IMR-90 (cell line): ENCODE results near the gene NPIPB2. TPM values are rescaled to one million over a fixed set of nuclear protein-coding genes. Genes with fewer than 3 reads are reported as not detected.

Source experiments
- ATAC-seq: fragments of 200-7000 bp; cut with Tn5 transposase; 2 replicates; pipeline ENCODE4 v1.9.1; 2020; ENCODE audit warnings: low read depth, mild to moderate bottlenecking, moderate library complexity
- BruUV-seq: library from RNA; stranded (reverse); fragments of 400-500 nt; replicated peaks from 2 replicates; lab custom pipeline; 2021; lab: Mats Ljungman, UMichigan
- CTCF ChIA-PET: fragments of 300-600 bp; formaldehyde crosslinking; extraction: SDS; loops from one replicate; lab custom pipeline; 2021; ENCODE audit warnings: antibody characterized with exemption; lab: Yijun Ruan, JAX
- POLR2A ChIA-PET: fragments of 300-600 bp; sonication (Branson Sonifier 250); formaldehyde crosslinking; loops from one replicate; lab custom pipeline; 2022; ENCODE audit warnings: antibody characterized with exemption; ENCODE audit not compliant: unreplicated experiment; lab: Charles Lee
- DNase-seq: peaks from one replicate; pipeline ENCODE4 v3.0.0; 2013
- H2AFZ ChIP-seq: replicated peaks from 2 replicates; pipeline ENCODE3; 2013; ENCODE audit warnings: low read length, mild to moderate bottlenecking; ENCODE audit not compliant: poor library complexity
- H2AK5ac ChIP-seq: 2 replicates; pipeline ENCODE4 v1.6.1; 2013; ENCODE audit warnings: low read depth, low read length, inconsistent platforms
- H2AK9ac ChIP-seq: replicated peaks from 2 replicates; pipeline ENCODE3; 2013; ENCODE audit warnings: mild to moderate bottlenecking, low read depth, low read length, moderate library complexity; ENCODE audit not compliant: poor library complexity
- H2BK120ac ChIP-seq: 2 replicates; pipeline ENCODE4 v1.6.1; 2013; ENCODE audit warnings: low read depth, low read length, inconsistent platforms
- H2BK15ac ChIP-seq: 3 replicates; pipeline ENCODE4 v1.6.1; 2013; ENCODE audit warnings: low read depth, low read length, inconsistent platforms
- H2BK20ac ChIP-seq: 2 replicates; pipeline ENCODE4 v1.6.1; 2013; ENCODE audit warnings: low read depth, mild to moderate bottlenecking, inconsistent platforms, low read length, moderate library complexity
- H2BK5ac ChIP-seq: 2 replicates; pipeline ENCODE4 v1.6.1; 2013; ENCODE audit warnings: mild to moderate bottlenecking, low read depth, low read length, inconsistent platforms; ENCODE audit not compliant: poor library complexity, severe bottlenecking
- H3K14ac ChIP-seq: replicated peaks from 2 replicates; pipeline ENCODE4 v1.6.1; 2013; ENCODE audit warnings: low read depth, low read length, inconsistent platforms
- H3K18ac ChIP-seq: 2 replicates; pipeline ENCODE4 v1.6.1; 2013; ENCODE audit warnings: low read depth, low read length, control low read depth
- H3K23ac ChIP-seq: 2 replicates; pipeline ENCODE4 v1.6.1; 2013; ENCODE audit warnings: low read depth, low read length, inconsistent platforms
- H3K27ac ChIP-seq: 2 replicates; pipeline ENCODE4 v1.5.1; 2013; ENCODE audit warnings: mild to moderate bottlenecking, control low read depth, low read length; ENCODE audit not compliant: insufficient read depth
- H3K27me3 ChIP-seq: 2 replicates; pipeline ENCODE4 v1.6.1; 2013; ENCODE audit warnings: low read length; ENCODE audit not compliant: control insufficient read depth, insufficient read depth
- H3K36me3 ChIP-seq: 2 replicates; pipeline ENCODE4 v1.6.1; 2013; ENCODE audit warnings: low read length, mixed read lengths; ENCODE audit not compliant: control insufficient read depth, insufficient read depth
- H3K4ac ChIP-seq: 2 replicates; pipeline ENCODE4 v1.6.1; 2013; ENCODE audit warnings: low read depth, low read length, inconsistent platforms
- H3K4me1 ChIP-seq: 2 replicates; pipeline ENCODE4 v1.6.1; 2013; ENCODE audit warnings: low read length, mixed read lengths; ENCODE audit not compliant: control insufficient read depth, insufficient read depth
- H3K4me2 ChIP-seq: 2 replicates; pipeline ENCODE4 v1.6.1; 2013; ENCODE audit warnings: low read depth, mild to moderate bottlenecking, control low read depth, low read length, moderate library complexity
- H3K4me3 ChIP-seq: 2 replicates; pipeline ENCODE4 v1.5.1; 2013; ENCODE audit warnings: low read depth, mild to moderate bottlenecking, control low read depth, low read length, moderate library complexity; ENCODE audit not compliant: insufficient read depth
- H3K56ac ChIP-seq: 2 replicates; pipeline ENCODE4 v1.6.1; 2013; ENCODE audit warnings: low read length, inconsistent platforms; ENCODE audit not compliant: insufficient read depth; ENCODE audit errors: extremely low read depth
- H3K79me1 ChIP-seq, 2 experiments: 2 replicates each; pipeline ENCODE4 v1.6.1; 2013; ENCODE audit warnings: low read length in 2 of 2, inconsistent platforms in 1 of 2, low read depth in 1 of 2
- H3K9ac ChIP-seq: 2 replicates; pipeline ENCODE4 v1.6.1; 2013; ENCODE audit warnings: low read depth, low read length, control low read depth
- H3K9me1 ChIP-seq: 2 replicates; pipeline ENCODE4 v1.6.1; 2013; ENCODE audit warnings: low read length, inconsistent platforms; ENCODE audit not compliant: insufficient read depth
- H3K9me3 ChIP-seq: 2 replicates; pipeline ENCODE4 v1.6.1; 2013; ENCODE audit warnings: low read length; ENCODE audit not compliant: control insufficient read depth, insufficient read depth
- H4K20me1 ChIP-seq: 2 replicates; pipeline ENCODE4 v1.6.1; 2013; ENCODE audit warnings: low read length, inconsistent platforms; ENCODE audit not compliant: insufficient read depth
- H4K5ac ChIP-seq: 2 replicates; pipeline ENCODE4 v1.6.1; 2013; ENCODE audit warnings: mild to moderate bottlenecking, low read depth, low read length, control low read depth
- H4K8ac ChIP-seq, 2 experiments: 2 replicates each; pipeline ENCODE4 v1.6.1; 2013; ENCODE audit warnings: low read depth in 2 of 2, low read length in 2 of 2, control low read depth in 1 of 2, inconsistent platforms in 1 of 2
- H4K91ac ChIP-seq: 2 replicates; pipeline ENCODE4 v1.6.1; 2013; ENCODE audit warnings: low read depth, low read length, inconsistent platforms; ENCODE audit not compliant: insufficient read depth
- BHLHE40 ChIP-seq: fragments of 150-350 bp; IDR thresholded peaks from 2 replicates; pipeline ENCODE4 v1.6.1; 2016; ENCODE audit warnings: mild to moderate bottlenecking, low read depth, low read length
- CHD1 ChIP-seq: IDR thresholded peaks from 2 replicates; pipeline ENCODE4 v1.6.1; 2012; ENCODE audit warnings: low read depth, low read length, improper control_type of control experiment
- CTCF ChIP-seq: conservative IDR thresholded peaks from 2 replicates; pipeline ENCODE4 v1.5.1; 2012; ENCODE audit warnings: mild to moderate bottlenecking, low read depth, low read length, improper control_type of control experiment
- ELK1 ChIP-seq: fragments of 150-350 bp; IDR thresholded peaks from 2 replicates; pipeline ENCODE4 v1.6.1; 2016; ENCODE audit warnings: low read depth, mild to moderate bottlenecking, low read length, moderate library complexity, borderline replicate concordance
- FOS ChIP-seq: fragments of 150-350 bp; IDR thresholded peaks from 2 replicates; pipeline ENCODE4 v1.6.1; 2016; ENCODE audit warnings: low read depth, low read length
- MAZ ChIP-seq: IDR thresholded peaks from 2 replicates; pipeline ENCODE4 v1.6.1; 2012; ENCODE audit warnings: low read depth, mild to moderate bottlenecking, low read length, improper control_type of control experiment, moderate library complexity, borderline replicate concordance
- MXI1 ChIP-seq: IDR thresholded peaks from 2 replicates; pipeline ENCODE4 v1.6.1; 2012; ENCODE audit warnings: low read depth, mild to moderate bottlenecking, low read length, moderate library complexity, borderline replicate concordance
- NFE2L2 ChIP-seq: fragments of 150-350 bp; IDR thresholded peaks from 2 replicates; pipeline ENCODE4 v1.6.1; 2016; ENCODE audit warnings: low read depth, mild to moderate bottlenecking, low read length
- POLR2A ChIP-seq: IDR thresholded peaks from 2 replicates; pipeline ENCODE4 v1.6.1; 2012; ENCODE audit warnings: mild to moderate bottlenecking, low read depth, low read length
- RAD21 ChIP-seq: IDR thresholded peaks from 2 replicates; pipeline ENCODE4 v1.6.1; 2012; ENCODE audit warnings: low read length, improper control_type of control experiment
- RCOR1 ChIP-seq: IDR thresholded peaks from 2 replicates; pipeline ENCODE4 v1.6.1; 2012; ENCODE audit warnings: mild to moderate bottlenecking, low read length, improper control_type of control experiment; ENCODE audit not compliant: insufficient replicate concordance
- RFX5 ChIP-seq: IDR thresholded peaks from 2 replicates; pipeline ENCODE4 v1.8.0; 2012; ENCODE audit warnings: low read depth, mild to moderate bottlenecking, low read length, moderate library complexity
- SMC3 ChIP-seq: fragments of 150-350 bp; IDR thresholded peaks from 2 replicates; pipeline ENCODE4 v1.6.1; 2016; ENCODE audit warnings: low read depth, mild to moderate bottlenecking, antibody characterized with exemption, low read length, moderate library complexity
- USF2 ChIP-seq: fragments of 150-350 bp; IDR thresholded peaks from 2 replicates; pipeline ENCODE4 v1.6.1; 2017; ENCODE audit warnings: mild to moderate bottlenecking, antibody characterized with exemption, low read length, low read depth
- WGBS, 2 experiments: methylation state at CpG; one replicate each; pipeline versions ENCODE4 v1.1.5 to v1.1.7; 2013; ENCODE audit warnings: missing lambda C conversion rate in 2 of 2; ENCODE audit not compliant: insufficient read length in 1 of 2; ENCODE audit errors: extremely low coverage in 2 of 2; 5-methylcytosine and 5-hydroxymethylcytosine counted together
- dilution Hi-C: fragments of 300-500 bp; cut with HindIII; formaldehyde crosslinking; loops from one replicate; pipeline ENCODE4 v1.14.3; 2018; ENCODE audit warnings: low sequenced_read_pairs; ENCODE audit not compliant: unreplicated experiment
- in situ Hi-C: fragments of 300-500 bp; cut with MboI; formaldehyde crosslinking; loops from 3 replicates; pipeline ENCODE4 v1.14.3; 2019; ENCODE audit warnings: low sequenced_read_pairs, inconsistent platforms, mixed read lengths
- intact Hi-C: fragments of 100-400 bp; cut with micrococcal nuclease; formaldehyde crosslinking; loops from 2 replicates; pipeline ENCODE4 v1.10.0; 2022
- polyA plus RNA-seq, 3 experiments: library from polyadenylated mRNA; depleted of rRNA; stranded (reverse); fragments of >200 nt; gene quantifications; 2 replicates each; pipeline ENCODE4 v1.2.3, GENCODE V29; 2012; ENCODE audit warnings: low replicate concordance in 1 of 3
- total RNA-seq: library from RNA; depleted of rRNA; stranded (reverse); fragments of >200 nt; gene quantifications from 2 replicates; pipeline ENCODE4 v1.2.3, GENCODE V29; 2012

NPIPB2 gene
- total and polyA plus RNA-seq, 2 of the 4 experiments (the other 2 are of a cell fraction) = 2.2 to 7.7 TPM

GRCh38 chr16:11957591-11958395 lies 15.9 kb upstream of the NPIPB2 start:
- Histone ChIP-seq H3K79me1 (no peaks in the 10 kb centered on the region), H3K36me3 (no peaks in the 10 kb centered on the region), H3K27ac (peak overlapping the region; percentile 55), H3K27me3 (no peaks in the 10 kb centered on the region), H3K9me1 (peaks cover 14% of the 10 kb centered on the region), H2BK5ac (peak overlapping the region; percentile 52), H3K56ac (no peak overlapping the region), H4K20me1 (no peaks in the 10 kb centered on the region), H3K9ac (no peak overlapping the region), H3K4me2 (no peak overlapping the region), H2BK15ac (peak overlapping the region; percentile 80; the same call in 1 of the 3 replicates), H2BK120ac (peak overlapping the region; percentile 90), H3K18ac (peak overlapping the region; percentile 34; the same call in 1 of the 2 replicates), H4K91ac (peak overlapping the region; percentile 66), H3K23ac (peak overlapping the region; percentile 56; the same call in 1 of the 2 replicates), H2AFZ (peak overlapping the region; percentile 84), H3K4me1 (peaks cover 5% of the 10 kb centered on the region), H4K5ac (no peak overlapping the region), H3K9me3 (no peaks in the 10 kb centered on the region), H4K8ac (peak overlapping the region in 1 of 2 experiments; percentile 77; a peak in 2 of 4 replicates), H3K14ac (peak overlapping the region; percentile 23; the same call in 1 of the 2 replicates), H3K4me3 (no peak overlapping the region), H3K4ac (peak overlapping the region; percentile 80), H2BK20ac (peak overlapping the region; percentile 86), H2AK5ac (peak overlapping the region; percentile 66), H2AK9ac (no peak overlapping the region)
- ChIA-PET CTCF (no interaction called here), POLR2A (no interaction called here)
- DNase-seq (peak; percentile 13), ATAC-seq (no peak)
- no TSS peak for BruUV-seq
- dilution Hi-C loops (no loop called here), in situ Hi-C loops (no loop called here), intact Hi-C loops (no loop called here)
- 93% methylated on average over 2 of the region's 10 CpGs; no CpG with 5 or more reads in 1 of the 2 experiments for WGBS, 2 experiments
- no peak for TF ChIP-seq SMC3
- TF ChIP-seq MXI1 = no peak
- TF ChIP-seq USF2 = no peak
- no peak for TF ChIP-seq RCOR1
- TF ChIP-seq POLR2A = no peak
- TF ChIP-seq CTCF = no peak
- no peak for TF ChIP-seq RFX5
- no peak for TF ChIP-seq ELK1
- TF ChIP-seq BHLHE40 = no peak
- TF ChIP-seq NFE2L2 = no peak
- no peak for TF ChIP-seq FOS
- TF ChIP-seq RAD21 = no peak
- TF ChIP-seq MAZ = no peak
- no peak for TF ChIP-seq CHD1
